Urinary bladder (tissue), 4 donors: ENCODE data around the gene TTLL8. TPM values are rescaled to one million over a fixed set of nuclear protein-coding genes. Genes with fewer than 3 reads are reported as not detected.
"Not testable (repeated sequence)": the region's sequence is repeated elsewhere in the genome, so short reads cannot be mapped to it uniquely, and the experiment has no call there.

Experiments used
- DNase-seq: peaks from one replicate; pipeline ENCODE4 v3.0.0-alpha.2; 2015; ENCODE audit errors: extremely low spot score
- H3K27ac ChIP-seq: one replicate; pipeline ENCODE4 v1.5.1; 2013; ENCODE audit warnings: low read depth, mild to moderate bottlenecking, moderate library complexity
- H3K36me3 ChIP-seq: one replicate; pipeline ENCODE4 v1.6.1; 2013; ENCODE audit warnings: mild to moderate bottlenecking, moderate library complexity; ENCODE audit not compliant: insufficient read depth
- H3K4me1 ChIP-seq: one replicate; pipeline ENCODE4 v1.6.1; 2013; ENCODE audit warnings: mild to moderate bottlenecking, moderate library complexity; ENCODE audit not compliant: insufficient read depth
- H3K4me3 ChIP-seq: one replicate; pipeline ENCODE4 v1.5.1; 2013; ENCODE audit warnings: low read depth, low read length
- WGBS: extraction: QIAGEN DNeasy Blood & Tissue Kit; methylation state at CpG from one replicate; pipeline ENCODE4 v1.1.7; 2013; 5-methylcytosine and 5-hydroxymethylcytosine counted together
- polyA plus RNA-seq: library from polyadenylated mRNA; stranded (reverse); fragments of 200-250 nt; gene quantifications from one replicate; pipeline ENCODE4 v1.2.3, GENCODE V29; 2013
- total RNA-seq: library from RNA; depleted of rRNA; stranded (reverse); fragments of >200 nt; gene quantifications from one replicate; pipeline ENCODE4 v1.2.3, GENCODE V29; 2014
- donor health status: healthy with polysubstance abuse.
- donor health status: healthy.

TTLL8 gene
- total and polyA plus RNA-seq, 2 donors = not detected

GRCh38 chr22:49989826-49990225 lies 68.3 kb downstream of the TTLL8 start:
- WGBS = 91% methylated on average over 24 of the region's 24 CpGs

GRCh38 chr22:49986325-49986724 lies 71.8 kb downstream of the TTLL8 start:
- no peak overlapping the region for H3K4me3 ChIP-seq
- no peaks in the 10 kb centered on the region for H3K36me3 ChIP-seq
- no peaks in the 10 kb centered on the region for H3K4me1 ChIP-seq
- DNase-seq = no peak
- WGBS = 97% methylated on average over 2 of the region's 2 CpGs
- H3K27ac ChIP-seq = no peak overlapping the region

More at GRCh38 chr22:49989826-49990225, 68.3 kb downstream of the TTLL8 start:
- not testable (repeated sequence) for H3K36me3 ChIP-seq, H3K27ac ChIP-seq, H3K4me3 ChIP-seq, H3K4me1 ChIP-seq, DNase-seq

DNA sequence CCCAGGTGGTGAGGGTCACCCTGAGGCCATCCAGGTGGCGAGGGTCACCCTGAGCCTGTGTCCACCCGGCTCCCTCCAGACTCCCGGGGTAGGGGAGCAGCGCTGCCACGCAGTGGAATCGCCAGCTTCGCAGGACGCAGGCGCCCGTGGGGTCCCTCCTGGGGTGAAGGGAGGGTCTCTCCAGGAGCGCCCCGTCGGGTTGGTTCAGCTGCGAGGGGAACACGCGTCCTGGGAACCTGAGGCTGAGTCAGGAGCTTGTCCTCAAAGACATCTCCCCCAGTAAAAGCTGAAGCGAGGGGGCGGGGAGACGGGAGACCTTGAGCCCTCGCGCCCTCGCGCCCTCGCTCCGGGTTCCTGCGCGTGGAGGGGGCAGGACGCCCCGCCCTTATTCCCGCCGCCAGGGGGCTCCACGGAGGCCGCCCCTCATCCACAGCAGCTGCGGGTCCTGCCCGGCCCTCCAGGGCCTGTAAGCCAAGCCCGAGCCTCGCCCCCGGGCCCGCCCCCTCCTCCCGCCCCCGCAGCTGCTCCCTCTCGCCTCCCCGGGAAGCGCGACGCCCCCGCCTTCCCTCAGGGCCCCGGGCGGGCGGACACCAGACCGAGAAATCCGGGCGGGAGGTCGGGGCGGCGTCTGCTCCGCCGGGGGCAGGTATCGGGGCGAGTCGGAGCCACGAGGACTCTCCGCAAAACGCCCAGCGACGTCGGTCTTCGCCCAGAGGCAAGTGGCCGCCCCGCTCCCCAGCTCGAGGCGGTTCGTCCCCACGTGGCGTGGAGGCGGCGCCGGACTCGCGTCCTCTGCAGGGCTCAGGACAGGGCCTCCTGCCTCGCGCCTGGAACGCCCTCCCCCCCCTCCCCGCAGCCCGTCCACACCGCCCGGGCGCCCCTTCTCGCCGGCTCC lies 74.7 kb downstream of the TTLL8 start:
- Histone ChIP-seq H3K27ac (no peak overlapping the region), H3K36me3 (no peaks in the 10 kb centered on the region), H3K4me1 (no peaks in the 10 kb centered on the region), H3K4me3 (peak overlapping the region; percentile 18)
- WGBS = 9% methylated on average over 89 of the region's 90 CpGs
- no peak for DNase-seq

GRCh38 chr22:49981799-49982198 lies 76.3 kb downstream of the TTLL8 start:
- not testable (repeated sequence) for H3K36me3 ChIP-seq, H3K4me3 ChIP-seq, H3K27ac ChIP-seq, H3K4me1 ChIP-seq, DNase-seq
- WGBS = 93% methylated on average over 7 of the region's 7 CpGs

- WGBS = 54% methylated on average over 7 of the region's 7 CpGs
- no peak overlapping the region for H3K27ac ChIP-seq
- no peak overlapping the region for H3K4me3 ChIP-seq
- no peak for DNase-seq
- peaks cover 3% of the 10 kb centered on the region for H3K4me1 ChIP-seq
- no peaks in the 10 kb centered on the region for H3K36me3 ChIP-seq
Observed at GRCh38 chr22:49979587-49980264, 78.4 kb downstream of the TTLL8 start.

DNA sequence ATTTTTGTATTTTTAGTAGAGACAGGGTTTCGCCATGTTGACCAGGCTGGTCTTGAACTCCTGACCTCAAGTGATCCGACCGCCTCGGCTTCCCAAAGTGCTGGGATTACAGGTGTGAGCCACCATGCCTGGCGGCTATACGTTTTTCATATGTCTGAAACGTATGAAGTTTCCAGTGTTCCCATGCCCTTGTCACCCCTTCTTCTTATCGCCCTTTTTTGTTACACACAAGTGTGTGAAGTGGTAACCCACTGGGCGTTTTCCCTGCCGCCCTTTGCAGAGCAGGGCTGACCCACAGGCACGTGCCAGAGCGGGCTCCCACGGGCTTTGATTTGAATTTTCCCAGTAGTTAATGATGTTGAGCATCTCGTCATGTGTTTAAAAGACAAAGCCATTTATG lies 80.5 kb downstream of the TTLL8 start:
- no peak for DNase-seq
- Histone ChIP-seq H3K4me3 (no peak overlapping the region), H3K36me3 (no peaks in the 10 kb centered on the region), H3K4me1 (peaks cover 3% of the 10 kb centered on the region), H3K27ac (no peak overlapping the region)
- WGBS = 78% methylated on average over 14 of the region's 14 CpGs

- WGBS = 58% methylated on average over 15 of the region's 15 CpGs
- H3K4me1 ChIP-seq = peaks cover 3% of the 10 kb centered on the region
- no peak overlapping the region for H3K4me3 ChIP-seq
- H3K36me3 ChIP-seq = no peaks in the 10 kb centered on the region
- no peak overlapping the region for H3K27ac ChIP-seq
- no peak for DNase-seq
Observed at GRCh38 chr22:49976439-49977175, 81.5 kb downstream of the TTLL8 start.

- Histone ChIP-seq H3K27ac (no peak overlapping the region), H3K36me3 (no peaks in the 10 kb centered on the region), H3K4me1 (peaks cover 3% of the 10 kb centered on the region), H3K4me3 (no peak overlapping the region)
- WGBS = 35% methylated on average over 17 of the region's 17 CpGs
- no peak for DNase-seq
Observed at GRCh38 chr22:49975543-49976389, 82.3 kb downstream of the TTLL8 start.

DNA sequence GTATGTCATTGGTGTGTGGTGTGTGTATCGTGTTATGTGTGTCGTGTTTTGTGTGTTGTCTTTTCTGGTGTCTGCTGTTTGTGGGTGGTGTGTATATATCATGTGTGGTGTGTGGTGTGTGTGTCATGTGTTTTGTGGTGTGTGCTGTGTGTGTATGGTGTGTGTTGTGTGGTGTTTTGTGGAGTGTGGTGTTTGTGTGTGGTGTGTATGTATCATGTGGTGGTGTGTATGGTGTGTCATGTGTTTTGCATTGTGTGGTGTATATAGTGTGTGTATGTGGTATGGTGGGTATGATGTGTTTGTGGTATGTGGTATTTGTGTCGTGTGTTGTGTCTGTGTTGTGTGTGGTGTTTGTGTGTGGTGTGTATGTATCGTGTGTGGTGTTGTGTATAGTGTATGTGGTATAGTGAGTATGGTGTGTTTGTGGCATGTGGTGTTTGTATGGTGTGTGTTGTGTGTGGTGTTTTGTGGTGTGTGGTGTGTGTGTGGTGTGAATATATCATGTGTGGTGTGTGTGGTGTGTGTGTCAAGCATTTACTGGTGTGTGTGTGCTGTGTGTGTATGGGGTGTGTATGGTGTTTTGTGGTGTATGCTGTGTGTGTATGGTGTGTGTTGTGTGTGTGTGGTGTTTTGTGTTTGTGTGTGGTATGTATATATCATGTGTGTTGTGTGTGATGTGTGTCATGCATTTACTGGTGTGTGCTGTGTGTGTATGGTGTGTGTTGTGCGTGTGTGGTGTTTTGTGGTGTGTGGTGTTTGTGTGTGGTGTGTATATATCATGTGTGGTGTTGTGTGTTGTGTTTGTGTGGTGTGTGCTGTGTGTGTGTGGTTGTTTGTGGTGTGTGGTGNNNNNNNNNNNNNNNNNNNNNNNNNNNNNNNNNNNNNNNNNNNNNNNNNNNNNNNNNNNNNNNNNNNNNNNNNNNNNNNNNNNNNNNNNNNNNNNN lies 84.8 kb downstream of the TTLL8 start:
- peaks cover 3% of the 10 kb centered on the region for H3K4me1 ChIP-seq
- no peak for DNase-seq
- WGBS = 90% methylated on average over 5 of the region's 5 CpGs

GRCh38 chr22:49972163-49973017 lies 85.7 kb downstream of the TTLL8 start:
- no peak for DNase-seq
- Histone ChIP-seq H3K27ac (no peak overlapping the region), H3K36me3 (no peaks in the 10 kb centered on the region), H3K4me3 (no peak overlapping the region), H3K4me1 (peaks cover 3% of the 10 kb centered on the region)
- 36% methylated on average over 45 of the region's 45 CpGs for WGBS

More for the DNA sequence above, 84.8 kb downstream of the TTLL8 start:
- Histone ChIP-seq H3K4me3 (no peak overlapping the region), H3K27ac (no peak overlapping the region), H3K36me3 (no peaks in the 10 kb centered on the region)

GRCh38 chr22:49971232-49972162 lies 86.6 kb downstream of the TTLL8 start:
- WGBS = 7% methylated on average over 81 of the region's 81 CpGs
- Histone ChIP-seq H3K27ac (peak overlapping the region; percentile 78), H3K4me1 (peaks cover 3% of the 10 kb centered on the region), H3K4me3 (peak overlapping the region; percentile 41), H3K36me3 (no peaks in the 10 kb centered on the region)
- no peak for DNase-seq
